22Rv1 (cell line): ENCODE data around the gene HGF.
"Not testable (repeated sequence)": the region's sequence is repeated elsewhere in the genome, so short reads cannot be mapped to it uniquely, and the experiment has no call there.

ENCODE experiments used
- H3K27ac ChIP-seq: fragments of 450-650 bp; 2 replicates; pipeline ENCODE4 v1.5.1; 2017
- ZFX ChIP-seq: fragments of 450-650 bp; IDR thresholded peaks from 2 replicates; pipeline ENCODE4 v1.6.1; 2017; ENCODE audit warnings: antibody characterized with exemption, borderline replicate concordance
- TF ChIP-seq, protein P1 (sequence below): fragments of 450-650 bp; IDR thresholded peaks from 2 replicates; pipeline ENCODE4 v1.5.1; 2017; ENCODE audit warnings: mild to moderate bottlenecking

HGF gene

DNA sequence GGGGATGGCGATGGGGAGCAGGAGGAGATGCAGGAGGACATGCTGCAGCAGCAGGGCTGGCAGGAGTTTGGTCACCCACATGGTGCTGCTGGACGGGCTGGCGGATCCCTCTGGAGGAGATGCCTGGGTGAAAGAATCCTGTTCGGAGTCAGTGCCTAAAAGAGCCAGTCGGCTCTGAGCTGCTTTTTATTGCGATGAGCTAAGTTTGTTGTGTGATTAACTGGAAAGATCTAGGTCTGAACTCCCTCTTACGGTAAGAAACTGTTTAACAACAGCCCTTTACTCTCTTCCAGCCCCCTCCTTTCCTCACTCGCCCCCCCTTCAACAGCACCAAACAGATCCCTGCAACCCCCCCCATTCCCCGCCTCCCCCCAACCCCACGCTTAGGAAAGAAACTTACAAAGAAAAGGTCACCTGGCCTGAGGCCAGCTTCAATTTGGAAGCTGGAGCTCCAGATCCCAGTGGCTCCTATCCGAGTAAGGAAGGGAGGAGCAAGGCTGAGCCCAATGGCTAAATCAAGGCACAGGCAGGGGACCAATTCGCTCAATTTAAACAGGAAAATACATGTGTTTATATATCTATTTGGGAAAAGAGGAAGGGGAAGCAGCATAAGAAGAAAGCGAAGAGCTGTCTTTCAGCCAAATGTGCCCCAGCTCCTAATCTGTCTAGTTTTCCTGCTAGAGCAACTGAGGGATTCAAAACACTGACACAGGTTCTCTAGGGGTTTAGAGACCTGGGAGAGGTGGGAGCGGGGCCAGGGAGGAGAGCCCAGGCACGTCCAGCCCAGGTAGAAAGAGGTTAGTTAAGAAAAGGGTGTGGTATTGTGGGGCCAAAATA, at the start of gene HGF:
Gene HGF (minus strand): TSS at position 157 of the 837 bp plus-strand sequence. CDS start 76 bp downstream, at position 81.
- H3K27ac ChIP-seq: peak within 1 kb of the TSS; percentile 84
- TF ChIP-seq, protein P1, sequence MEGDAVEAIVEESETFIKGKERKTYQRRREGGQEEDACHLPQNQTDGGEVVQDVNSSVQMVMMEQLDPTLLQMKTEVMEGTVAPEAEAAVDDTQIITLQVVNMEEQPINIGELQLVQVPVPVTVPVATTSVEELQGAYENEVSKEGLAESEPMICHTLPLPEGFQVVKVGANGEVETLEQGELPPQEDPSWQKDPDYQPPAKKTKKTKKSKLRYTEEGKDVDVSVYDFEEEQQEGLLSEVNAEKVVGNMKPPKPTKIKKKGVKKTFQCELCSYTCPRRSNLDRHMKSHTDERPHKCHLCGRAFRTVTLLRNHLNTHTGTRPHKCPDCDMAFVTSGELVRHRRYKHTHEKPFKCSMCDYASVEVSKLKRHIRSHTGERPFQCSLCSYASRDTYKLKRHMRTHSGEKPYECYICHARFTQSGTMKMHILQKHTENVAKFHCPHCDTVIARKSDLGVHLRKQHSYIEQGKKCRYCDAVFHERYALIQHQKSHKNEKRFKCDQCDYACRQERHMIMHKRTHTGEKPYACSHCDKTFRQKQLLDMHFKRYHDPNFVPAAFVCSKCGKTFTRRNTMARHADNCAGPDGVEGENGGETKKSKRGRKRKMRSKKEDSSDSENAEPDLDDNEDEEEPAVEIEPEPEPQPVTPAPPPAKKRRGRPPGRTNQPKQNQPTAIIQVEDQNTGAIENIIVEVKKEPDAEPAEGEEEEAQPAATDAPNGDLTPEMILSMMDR: peak; percentile 11; the same call in 1 of the 2 replicates
- no peak for TF ChIP-seq ZFX

DNA sequence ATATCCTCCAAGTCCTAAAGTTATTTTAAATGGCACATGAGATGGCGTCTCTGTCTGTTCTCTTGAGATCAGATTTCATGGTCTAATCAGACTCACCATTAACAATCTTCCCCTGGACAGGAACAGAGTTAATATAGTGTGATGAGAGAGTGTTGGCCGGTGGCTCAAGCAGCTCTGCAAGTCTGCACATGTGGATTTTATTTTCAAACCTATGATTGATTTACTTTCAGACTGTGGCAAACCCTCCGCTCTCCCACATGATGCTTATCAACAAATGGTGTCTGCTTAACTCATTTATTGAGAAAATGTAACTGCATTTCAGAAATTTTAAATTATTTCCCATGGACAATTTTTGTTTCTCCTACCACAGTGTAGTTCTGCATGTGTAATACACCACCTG, 46.5 kb upstream of the HGF start:
- TF ChIP-seq, protein P1: no peak
- no peak for TF ChIP-seq ZFX
- no peak overlapping the region for H3K27ac ChIP-seq

DNA sequence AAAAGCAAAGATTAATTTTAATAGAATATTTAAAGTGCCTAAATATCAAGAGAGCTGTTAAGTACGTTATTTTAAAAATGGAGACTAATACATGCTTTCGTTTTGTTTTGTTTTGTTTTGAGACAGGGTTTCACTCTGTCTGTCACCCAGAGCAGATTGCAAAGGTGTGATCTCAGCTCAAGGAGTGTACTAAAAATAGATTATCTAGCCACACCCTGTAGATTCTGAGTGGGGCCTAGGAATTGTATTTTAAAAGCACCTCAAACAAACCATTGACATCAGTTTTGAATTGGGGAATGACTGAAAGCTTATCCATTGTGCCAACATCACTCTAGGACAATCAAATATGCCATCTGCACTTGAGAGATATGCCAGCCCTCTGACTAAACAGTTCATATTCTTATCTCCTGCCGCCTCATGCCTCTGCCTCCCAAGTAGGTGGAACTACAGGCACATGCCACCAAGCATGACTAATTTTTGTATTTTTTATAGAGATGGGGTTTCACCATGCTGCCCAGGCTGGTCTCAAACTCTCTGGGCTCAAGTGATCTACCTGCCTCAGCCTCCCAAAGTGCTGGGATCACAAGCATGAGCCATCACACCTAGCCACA, 43.1 kb upstream of the HGF start:
- not testable (repeated sequence) for H3K27ac ChIP-seq

DNA sequence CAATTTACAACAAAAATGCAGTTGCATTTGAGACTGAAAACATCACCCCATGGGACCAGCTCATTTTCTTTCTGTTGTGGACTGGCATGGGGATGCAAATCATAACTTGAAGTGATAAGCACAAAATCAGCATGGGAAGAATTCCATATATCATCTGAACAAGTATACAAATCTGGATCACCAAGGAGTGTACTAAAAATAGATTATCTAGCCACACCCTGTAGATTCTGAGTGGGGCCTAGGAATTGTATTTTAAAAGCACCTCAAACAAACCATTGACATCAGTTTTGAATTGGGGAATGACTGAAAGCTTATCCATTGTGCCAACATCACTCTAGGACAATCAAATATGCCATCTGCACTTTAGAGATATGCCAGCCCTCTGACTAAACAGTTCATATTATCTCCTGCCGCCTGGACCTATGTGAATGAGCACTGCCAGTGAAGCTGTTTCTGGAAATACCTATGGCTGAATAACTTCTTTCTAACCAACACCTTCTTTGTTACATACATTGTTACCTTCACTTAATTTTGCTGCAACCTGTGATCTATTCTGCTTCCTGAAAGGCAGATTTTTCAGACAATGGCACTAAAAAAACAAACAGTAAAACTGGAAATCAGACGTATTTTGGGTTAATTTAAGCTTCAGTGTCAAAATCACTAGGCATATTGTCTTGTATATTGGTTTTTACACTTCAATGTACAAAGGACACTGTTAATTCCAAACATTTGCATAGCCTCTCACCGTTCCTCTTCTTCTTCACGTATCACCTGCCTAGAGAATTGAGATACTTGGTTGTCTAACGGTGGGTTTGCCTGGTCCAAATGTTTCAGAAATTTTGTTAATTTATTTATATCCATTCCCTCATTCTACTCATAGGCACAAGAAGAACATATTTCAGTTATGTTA, 42.4 kb upstream of the HGF start:
- TF ChIP-seq ZFX: no peak
- TF ChIP-seq, protein P1: no peak
- H3K27ac ChIP-seq: no peak overlapping the region

DNA sequence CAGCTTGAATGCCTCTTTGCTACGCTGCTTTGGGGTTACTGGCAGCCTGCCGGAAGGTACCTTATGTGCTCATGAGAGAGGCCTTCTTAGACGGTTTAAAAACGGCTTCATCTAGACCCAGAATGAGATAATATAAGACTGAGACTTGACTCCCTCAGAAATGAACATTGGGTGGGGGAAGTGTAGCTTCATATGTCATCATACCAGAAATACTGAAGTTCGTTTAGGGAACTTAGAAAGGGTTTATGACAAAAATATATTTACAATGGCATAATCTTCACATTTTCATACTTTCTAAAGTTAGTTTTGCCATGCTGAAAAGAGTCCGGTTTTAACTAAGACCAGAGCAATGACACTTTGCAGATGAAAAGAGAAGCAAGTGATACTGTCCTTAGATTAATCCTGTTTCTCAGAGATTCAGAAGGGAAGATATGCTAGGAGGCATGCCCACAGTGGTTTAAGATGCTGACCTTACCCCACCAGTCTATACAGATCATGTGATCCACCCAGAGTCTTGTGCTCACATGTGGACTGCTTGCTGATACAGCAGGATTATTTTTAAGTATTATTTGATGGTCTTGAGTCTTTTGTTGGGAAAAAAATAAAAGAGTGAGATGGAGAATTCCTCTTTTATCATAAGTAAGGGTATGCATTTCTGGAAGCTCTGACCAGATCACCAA, 40.8 kb upstream of the HGF start:
- H3K27ac ChIP-seq: no peak overlapping the region
- TF ChIP-seq, protein P1: no peak
- TF ChIP-seq ZFX: no peak

DNA sequence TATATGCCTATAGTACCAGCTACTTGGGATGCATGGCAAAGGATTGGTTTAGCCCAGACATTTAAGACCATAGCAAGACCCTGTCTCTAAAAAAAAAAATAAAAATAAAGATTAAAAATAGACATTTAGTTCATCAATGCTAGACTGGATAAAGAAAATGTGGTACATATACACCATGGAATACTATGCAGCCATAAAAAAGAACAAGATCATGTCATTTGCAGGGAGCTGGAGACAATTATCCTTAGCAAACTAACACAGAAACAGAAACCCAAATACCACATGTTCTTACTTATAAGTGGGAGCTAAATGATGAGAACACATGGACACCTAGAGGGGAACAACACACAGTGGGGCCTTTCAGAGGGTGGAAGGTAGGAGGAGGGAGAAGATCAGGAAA, 38.5 kb upstream of the HGF start:
- H3K27ac ChIP-seq: not testable (repeated sequence)

DNA sequence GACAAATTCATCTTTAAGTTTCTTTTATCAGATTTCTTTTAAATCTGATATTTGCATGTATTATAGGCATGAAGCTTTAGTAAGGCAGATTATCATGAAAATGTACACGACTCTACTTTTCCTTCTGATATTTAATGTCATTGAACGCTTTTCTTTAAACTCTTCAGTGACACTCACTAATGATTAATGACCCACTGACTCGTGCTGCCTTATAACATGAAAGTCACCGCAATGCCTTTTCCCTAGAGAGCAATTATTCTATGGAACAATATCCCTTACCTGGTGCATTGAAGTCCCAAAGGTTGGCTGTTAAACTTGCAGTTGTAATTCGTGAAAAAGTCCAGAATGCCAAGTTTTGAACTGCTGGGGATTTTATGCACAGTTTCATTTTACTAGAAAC, 33.4 kb upstream of the HGF start:
- no peak overlapping the region for H3K27ac ChIP-seq
- no peak for TF ChIP-seq ZFX
- TF ChIP-seq, protein P1: no peak
